ENCODE results near the gene FAM78A. TPM values are rescaled to one million over a fixed set of nuclear protein-coding genes. Genes with fewer than 3 reads are reported as not detected.

FAM78A gene
- total RNA-seq, 1 experiment from 2014 or later: 0.07 TPM

DNA sequence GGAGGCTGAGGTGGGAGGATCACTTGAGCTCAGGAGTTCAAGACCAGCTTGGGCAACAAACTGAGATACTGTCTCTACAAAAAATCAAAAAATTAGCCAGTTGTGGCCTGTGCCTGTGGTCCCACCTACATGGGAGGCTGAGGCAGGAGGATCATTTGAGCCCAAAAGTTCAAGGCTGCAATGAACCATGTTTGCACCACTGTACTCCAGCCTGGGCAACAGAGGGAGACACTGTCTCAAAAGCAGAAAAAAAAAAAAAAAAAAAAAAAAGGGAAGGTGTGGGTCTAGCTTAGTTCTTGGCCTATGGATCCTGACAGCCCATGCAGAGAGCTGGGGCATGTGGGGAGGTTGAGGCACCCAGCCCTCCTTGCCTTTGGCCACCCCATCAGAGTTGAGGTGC, 24.1 kb upstream of the FAM78A start:
- H3F3A ChIP-seq (ENCODE audit: low read length, unreplicated experiment): no peaks in the 10 kb centered on the region
- POLR2A ChIA-PET (ENCODE audit: unreplicated experiment): no interaction called here

DNA sequence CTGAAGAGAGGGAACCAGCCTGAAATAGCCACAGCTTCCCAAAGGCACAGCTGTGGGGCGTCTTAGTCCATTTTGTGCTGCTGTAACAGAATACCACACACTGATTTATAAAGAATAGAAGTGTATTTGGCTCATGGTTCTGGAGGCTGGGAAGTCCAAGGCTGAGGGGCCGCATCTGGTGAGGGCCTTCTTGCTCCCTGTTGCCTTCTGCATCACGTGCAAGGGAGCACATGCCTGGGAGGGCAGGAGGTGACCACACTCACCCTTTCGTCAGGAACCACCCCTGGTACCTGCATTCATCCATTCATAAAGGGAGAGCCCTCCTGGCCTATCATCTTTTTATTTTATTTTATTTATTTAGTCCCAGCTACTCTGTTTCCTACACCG, 23.6 kb upstream of the FAM78A start:
- Histone ChIP-seq H3K79me2 (ENCODE audit: low read length) (no peaks in the 10 kb centered on the region), H4K20me1 (ENCODE audit: low read length) (no peaks in the 10 kb centered on the region), H3K4me3 (ENCODE audit: low read length) (no peak overlapping the region), H3K9me2 (replicated peaks; ENCODE audit: low read length) (no peaks in the 10 kb centered on the region), H3K9ac (ENCODE audit: low read length) (no peak overlapping the region), H3K4me2 (ENCODE audit: low read length) (no peak overlapping the region), H3K9me3 (ENCODE audit: low read length) (no peaks in the 10 kb centered on the region), H3F3A (ENCODE audit: low read length, unreplicated experiment) (no peaks in the 10 kb centered on the region), H3K36me3 (ENCODE audit: low read depth, low read length) (no peaks in the 10 kb centered on the region), H3K27ac (ENCODE audit: low read length) (no peak overlapping the region), H3K4me1 (ENCODE audit: insufficient read depth, low read length) (no peaks in the 10 kb centered on the region), H3K27me3 (ENCODE audit: low read length) (no peaks in the 10 kb centered on the region), H2AFZ (ENCODE audit: low read length) (no peak overlapping the region)
- DNase-seq (no peak), ATAC-seq (no peak)
- ChIA-PET POLR2A (ENCODE audit: unreplicated experiment) (no interaction called here), CTCF (no interaction called here)
- intact Hi-C loops (cut with micrococcal nuclease): no loop called here
- BruUV-seq (replicated peaks): no TSS peak
- TF ChIP-seq EZH2phosphoT487 (IDR thresholded peaks at IDR 0.05; ENCODE audit: borderline replicate concordance, low read length): no peak
- no peak for TF ChIP-seq EZH2 (IDR thresholded peaks at IDR 0.05; ENCODE audit: low read length, unreplicated experiment)
- TF ChIP-seq, protein P1, sequence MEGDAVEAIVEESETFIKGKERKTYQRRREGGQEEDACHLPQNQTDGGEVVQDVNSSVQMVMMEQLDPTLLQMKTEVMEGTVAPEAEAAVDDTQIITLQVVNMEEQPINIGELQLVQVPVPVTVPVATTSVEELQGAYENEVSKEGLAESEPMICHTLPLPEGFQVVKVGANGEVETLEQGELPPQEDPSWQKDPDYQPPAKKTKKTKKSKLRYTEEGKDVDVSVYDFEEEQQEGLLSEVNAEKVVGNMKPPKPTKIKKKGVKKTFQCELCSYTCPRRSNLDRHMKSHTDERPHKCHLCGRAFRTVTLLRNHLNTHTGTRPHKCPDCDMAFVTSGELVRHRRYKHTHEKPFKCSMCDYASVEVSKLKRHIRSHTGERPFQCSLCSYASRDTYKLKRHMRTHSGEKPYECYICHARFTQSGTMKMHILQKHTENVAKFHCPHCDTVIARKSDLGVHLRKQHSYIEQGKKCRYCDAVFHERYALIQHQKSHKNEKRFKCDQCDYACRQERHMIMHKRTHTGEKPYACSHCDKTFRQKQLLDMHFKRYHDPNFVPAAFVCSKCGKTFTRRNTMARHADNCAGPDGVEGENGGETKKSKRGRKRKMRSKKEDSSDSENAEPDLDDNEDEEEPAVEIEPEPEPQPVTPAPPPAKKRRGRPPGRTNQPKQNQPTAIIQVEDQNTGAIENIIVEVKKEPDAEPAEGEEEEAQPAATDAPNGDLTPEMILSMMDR (conservative IDR thresholded peaks at IDR 0.05; ENCODE audit: low read depth, low read length): no peak

More for the DNA sequence above, 24.1 kb upstream of the FAM78A start:
- H4K20me1 ChIP-seq (ENCODE audit: low read length): no peaks in the 10 kb centered on the region
- no peaks in the 10 kb centered on the region for H3K9me2 ChIP-seq (replicated peaks; ENCODE audit: low read length)
- DNase-seq (no peak), ATAC-seq (no peak)
- H3K9ac ChIP-seq (ENCODE audit: low read length): no peak overlapping the region
- H3K4me2 ChIP-seq (ENCODE audit: low read length): no peak overlapping the region
- H3K36me3 ChIP-seq (ENCODE audit: low read depth, low read length): no peaks in the 10 kb centered on the region
- H2AFZ ChIP-seq (ENCODE audit: low read length): no peak overlapping the region
- H3K4me1 ChIP-seq (ENCODE audit: insufficient read depth, low read length): no peaks in the 10 kb centered on the region
- no peak overlapping the region for H3K4me3 ChIP-seq (ENCODE audit: low read length)
- no peaks in the 10 kb centered on the region for H3K27me3 ChIP-seq (ENCODE audit: low read length)
- BruUV-seq (replicated peaks): no TSS peak
- H3K27ac ChIP-seq (ENCODE audit: low read length): no peak overlapping the region
- TF ChIP-seq EZH2phosphoT487 (IDR thresholded peaks at IDR 0.05; ENCODE audit: borderline replicate concordance, low read length) (no peak), EZH2 (IDR thresholded peaks at IDR 0.05; ENCODE audit: low read length, unreplicated experiment) (no peak)
- TF ChIP-seq, protein P1 (conservative IDR thresholded peaks at IDR 0.05; ENCODE audit: low read depth, low read length): no peak
- intact Hi-C loops (cut with micrococcal nuclease): no loop called here
- CTCF ChIA-PET: no interaction called here
- H3K9me3 ChIP-seq (ENCODE audit: low read length): no peaks in the 10 kb centered on the region
- H3K79me2 ChIP-seq (ENCODE audit: low read length): no peaks in the 10 kb centered on the region

DNA sequence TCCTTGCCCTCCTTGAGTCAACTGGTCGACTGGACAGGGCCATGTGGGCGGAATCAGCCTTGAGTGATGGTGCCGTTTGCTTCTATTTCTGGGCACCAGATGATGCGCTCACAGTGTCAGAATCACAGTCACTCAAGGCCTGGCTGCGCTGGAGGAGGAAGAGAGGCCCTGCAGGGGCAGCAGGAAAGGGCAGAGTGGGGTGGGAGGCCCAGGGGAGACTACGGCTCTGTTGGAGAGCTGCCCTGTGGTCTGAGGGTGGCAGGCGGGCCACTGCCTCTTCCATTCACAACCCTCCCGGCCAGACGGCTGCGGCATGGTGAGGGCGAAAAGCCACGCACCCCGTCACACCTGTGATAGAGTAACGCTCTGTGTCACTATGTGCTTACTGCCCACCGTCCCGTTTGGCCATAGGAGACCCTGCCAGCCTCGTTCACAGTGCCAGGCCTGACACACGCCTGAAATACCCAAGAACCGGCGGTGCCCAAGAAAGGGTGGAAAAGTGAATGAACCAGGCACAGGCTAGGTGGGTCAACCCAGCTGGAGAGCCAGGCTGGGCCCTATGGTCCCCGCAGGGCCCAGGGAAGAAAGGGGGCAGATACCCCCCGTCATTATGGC, 23.1 kb upstream of the FAM78A start:
- Histone ChIP-seq H3K4me2 (ENCODE audit: low read length) (no peak overlapping the region), H2AFZ (ENCODE audit: low read length) (no peak overlapping the region), H3F3A (ENCODE audit: low read length, unreplicated experiment) (no peaks in the 10 kb centered on the region), H3K9ac (ENCODE audit: low read length) (no peak overlapping the region), H3K27me3 (ENCODE audit: low read length) (no peaks in the 10 kb centered on the region), H3K9me2 (replicated peaks; ENCODE audit: low read length) (no peaks in the 10 kb centered on the region), H3K4me1 (ENCODE audit: insufficient read depth, low read length) (no peaks in the 10 kb centered on the region), H3K9me3 (ENCODE audit: low read length) (no peaks in the 10 kb centered on the region), H4K20me1 (ENCODE audit: low read length) (no peaks in the 10 kb centered on the region), H3K79me2 (ENCODE audit: low read length) (no peaks in the 10 kb centered on the region), H3K36me3 (ENCODE audit: low read depth, low read length) (no peaks in the 10 kb centered on the region), H3K4me3 (ENCODE audit: low read length) (no peak overlapping the region), H3K27ac (ENCODE audit: low read length) (no peak overlapping the region)
- no peak for ATAC-seq
- POLR2A ChIA-PET (ENCODE audit: unreplicated experiment): no interaction called here
- CTCF ChIA-PET: no interaction called here
- TF ChIP-seq EZH2phosphoT487 (IDR thresholded peaks at IDR 0.05; ENCODE audit: borderline replicate concordance, low read length) (no peak), EZH2 (IDR thresholded peaks at IDR 0.05; ENCODE audit: low read length, unreplicated experiment) (no peak)
- TF ChIP-seq, protein P1 (conservative IDR thresholded peaks at IDR 0.05; ENCODE audit: low read depth, low read length): no peak
- DNase-seq: no peak
- no TSS peak for BruUV-seq (replicated peaks)
- intact Hi-C loops (cut with micrococcal nuclease): no loop called here
